Stomach (tissue), 4 donors: ENCODE results near the gene STEAP2.

Source experiments
- EP300 ChIP-seq: sonication (generic); formaldehyde crosslinking; IDR thresholded peaks from one replicate; pipeline ENCODE4 v1.6.1; 2017; ENCODE audit warnings: antibody characterized with exemption
- POLR2A ChIP-seq, 4 donors: fragments of 450-650 bp; IDR thresholded peaks; one replicate each; pipeline ENCODE4 v1.6.1; 2016; ENCODE audit warnings: antibody characterized with exemption in 4 of 4, control low read depth in 2 of 4, mild to moderate bottlenecking in 1 of 4, moderate library complexity in 1 of 4

DNA sequence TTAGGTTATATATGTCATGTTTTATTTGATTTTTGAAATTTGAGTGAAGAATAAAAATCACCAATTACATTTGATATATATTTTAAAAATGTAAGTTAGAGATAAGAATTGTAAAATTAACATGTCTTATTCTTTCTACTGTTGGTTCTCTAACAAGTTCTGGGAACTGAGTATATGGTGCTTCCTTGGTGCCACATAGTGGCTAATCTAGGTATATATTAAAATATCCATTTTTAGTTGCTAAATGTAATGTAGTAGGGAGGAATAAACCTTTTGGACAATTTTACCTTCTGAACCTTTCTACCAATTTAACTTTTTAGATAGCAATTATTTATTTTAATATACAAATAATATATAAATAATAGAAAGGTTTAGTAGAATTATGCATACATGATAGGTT lies 50.9 kb downstream of the STEAP2 start:
- no peak for TF ChIP-seq EP300
- TF ChIP-seq POLR2A (IDR thresholded peaks at IDR 0.05): no peak
